ENCODE measurements around the gene RRP15. TPM values are rescaled to one million over a fixed set of nuclear protein-coding genes. Genes with fewer than 3 reads are reported as not detected.

RRP15 gene
- total RNA-seq, 1 donor from 2014 or later = 28.4 TPM

DNA sequence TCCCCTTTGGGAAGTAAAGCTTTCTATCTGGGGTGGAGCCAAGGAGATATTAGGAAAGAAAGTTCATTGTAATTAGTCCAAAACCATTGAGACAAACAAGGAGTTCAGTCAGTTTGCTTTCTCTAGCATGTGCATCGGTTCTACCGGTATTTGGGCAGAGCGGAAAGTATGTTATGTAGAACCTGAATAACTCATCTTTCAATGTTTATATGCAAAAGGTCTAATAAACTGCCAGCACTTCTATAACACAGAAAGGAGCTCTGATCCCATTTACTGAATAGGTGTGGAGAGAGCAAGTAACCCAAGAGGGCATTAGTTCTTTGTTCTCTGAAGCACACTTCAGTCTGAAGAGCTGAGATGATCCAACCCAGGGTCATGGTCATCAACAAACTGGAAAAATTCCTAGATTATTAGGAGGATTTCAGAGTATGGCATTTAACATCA lies 63.6 kb downstream of the RRP15 start:
- Histone ChIP-seq H4K20me1 (ENCODE audit: insufficient read depth, low read length) (peaks cover 39% of the 10 kb centered on the region), H3K4me1 (ENCODE audit: insufficient read depth, low read length) (peaks cover 29% of the 10 kb centered on the region), H2AFZ (ENCODE audit: low read depth, low read length) (no peak overlapping the region), H3K4me2 (ENCODE audit: low read length) (peak overlapping the region; percentile 94), H3K9me3 (ENCODE audit: insufficient read depth, low read depth, low read length) (no peaks in the 10 kb centered on the region), H3K79me2 (ENCODE audit: insufficient read depth, low read length) (peaks cover 98% of the 10 kb centered on the region), H3K27me3 (ENCODE audit: insufficient read depth, low read length) (no peaks in the 10 kb centered on the region), H3K4me3 (ENCODE audit: insufficient read depth, low read depth, low read length) (peak overlapping the region; percentile 96), H3K9ac (ENCODE audit: low read length) (peak overlapping the region; percentile 99), H3K27ac (ENCODE audit: low read depth, low read length) (peak overlapping the region; percentile 91), H3K36me3 (ENCODE audit: insufficient read depth, low read length) (peaks cover 6% of the 10 kb centered on the region)
- Mint-ChIP-seq H3K36me3 (ENCODE audit: low read depth, unreplicated experiment) (peaks cover 27% of the 10 kb centered on the region), H3K9me3 (ENCODE audit: unreplicated experiment) (no peaks in the 10 kb centered on the region), H3K27me3 (ENCODE audit: low read depth, unreplicated experiment) (no peaks in the 10 kb centered on the region), H3K27ac (ENCODE audit: unreplicated experiment) (peak overlapping the region; percentile 99), H3K4me1 (ENCODE audit: low read depth, unreplicated experiment) (peaks cover 17% of the 10 kb centered on the region), H3K4me3 (ENCODE audit: unreplicated experiment) (no peak overlapping the region)
- no peak for TF ChIP-seq EZH2 (IDR thresholded peaks at IDR 0.05; ENCODE audit: insufficient read depth, low read length)
- TF ChIP-seq, protein P1, sequence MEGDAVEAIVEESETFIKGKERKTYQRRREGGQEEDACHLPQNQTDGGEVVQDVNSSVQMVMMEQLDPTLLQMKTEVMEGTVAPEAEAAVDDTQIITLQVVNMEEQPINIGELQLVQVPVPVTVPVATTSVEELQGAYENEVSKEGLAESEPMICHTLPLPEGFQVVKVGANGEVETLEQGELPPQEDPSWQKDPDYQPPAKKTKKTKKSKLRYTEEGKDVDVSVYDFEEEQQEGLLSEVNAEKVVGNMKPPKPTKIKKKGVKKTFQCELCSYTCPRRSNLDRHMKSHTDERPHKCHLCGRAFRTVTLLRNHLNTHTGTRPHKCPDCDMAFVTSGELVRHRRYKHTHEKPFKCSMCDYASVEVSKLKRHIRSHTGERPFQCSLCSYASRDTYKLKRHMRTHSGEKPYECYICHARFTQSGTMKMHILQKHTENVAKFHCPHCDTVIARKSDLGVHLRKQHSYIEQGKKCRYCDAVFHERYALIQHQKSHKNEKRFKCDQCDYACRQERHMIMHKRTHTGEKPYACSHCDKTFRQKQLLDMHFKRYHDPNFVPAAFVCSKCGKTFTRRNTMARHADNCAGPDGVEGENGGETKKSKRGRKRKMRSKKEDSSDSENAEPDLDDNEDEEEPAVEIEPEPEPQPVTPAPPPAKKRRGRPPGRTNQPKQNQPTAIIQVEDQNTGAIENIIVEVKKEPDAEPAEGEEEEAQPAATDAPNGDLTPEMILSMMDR (IDR thresholded peaks at IDR 0.05; ENCODE audit: insufficient read depth, low read depth, low read length) = no peak
- FAIRE-seq (no peak), DNase-seq (ENCODE audit: low read depth) (no peak)

DNA sequence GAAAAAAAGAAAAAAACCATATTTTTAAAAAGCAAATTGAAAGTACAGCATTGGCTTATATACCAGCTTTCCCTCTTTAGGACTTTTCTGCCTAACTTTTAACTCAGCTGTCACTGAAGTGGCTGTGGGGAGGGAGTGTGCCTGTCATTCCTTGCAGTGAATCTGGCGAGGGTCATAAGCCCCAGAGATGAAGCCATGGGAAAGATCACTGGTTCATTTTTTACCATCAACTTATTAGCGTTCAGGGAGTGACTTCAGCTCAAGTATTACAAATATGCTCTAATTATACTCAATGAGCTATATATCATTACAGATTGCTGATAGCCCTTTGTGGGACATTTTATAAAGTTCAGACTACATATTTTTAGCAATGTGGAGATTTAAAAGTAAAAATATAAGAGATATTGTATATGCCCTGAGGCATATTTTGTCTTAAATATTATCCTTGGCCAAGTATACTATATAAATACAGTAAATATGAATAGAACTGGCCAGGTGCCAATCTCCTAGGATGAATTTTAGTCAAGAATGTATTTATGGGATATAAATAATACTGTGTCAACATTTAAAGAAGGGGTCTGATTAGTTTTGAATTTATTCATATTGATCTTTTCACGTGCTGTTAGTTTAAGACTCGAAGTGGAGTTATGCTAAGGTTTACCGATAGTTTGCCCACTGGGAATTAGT lies 64.4 kb downstream of the RRP15 start:
- H3K9me3 ChIP-seq (ENCODE audit: insufficient read depth, low read depth, low read length) = no peaks in the 10 kb centered on the region
- peaks cover 47% of the 10 kb centered on the region for H4K20me1 ChIP-seq (ENCODE audit: insufficient read depth, low read length)
- peaks cover 99% of the 10 kb centered on the region for H3K79me2 ChIP-seq (ENCODE audit: insufficient read depth, low read length)
- Mint-ChIP-seq H3K4me3 (ENCODE audit: unreplicated experiment) (no peak overlapping the region), H3K4me1 (ENCODE audit: low read depth, unreplicated experiment) (peaks cover 22% of the 10 kb centered on the region), H3K27ac (ENCODE audit: unreplicated experiment) (peak overlapping the region; percentile 99), H3K36me3 (ENCODE audit: low read depth, unreplicated experiment) (peaks cover 30% of the 10 kb centered on the region), H3K27me3 (ENCODE audit: low read depth, unreplicated experiment) (no peaks in the 10 kb centered on the region), H3K9me3 (ENCODE audit: unreplicated experiment) (no peaks in the 10 kb centered on the region)
- H3K9ac ChIP-seq (ENCODE audit: low read length) = peak overlapping the region; percentile 99
- peaks cover 26% of the 10 kb centered on the region for H3K4me1 ChIP-seq (ENCODE audit: insufficient read depth, low read length)
- no peak overlapping the region for H2AFZ ChIP-seq (ENCODE audit: low read depth, low read length)
- FAIRE-seq (no peak), DNase-seq (ENCODE audit: low read depth) (peak; percentile 47)
- H3K36me3 ChIP-seq (ENCODE audit: insufficient read depth, low read length) = peaks cover 6% of the 10 kb centered on the region
- peak overlapping the region; percentile 91 for H3K27ac ChIP-seq (ENCODE audit: low read depth, low read length)
- no peaks in the 10 kb centered on the region for H3K27me3 ChIP-seq (ENCODE audit: insufficient read depth, low read length)
- peak overlapping the region; percentile 96 for H3K4me3 ChIP-seq (ENCODE audit: insufficient read depth, low read depth, low read length)
- peak overlapping the region; percentile 94 for H3K4me2 ChIP-seq (ENCODE audit: low read length)
- TF ChIP-seq, protein P1 (IDR thresholded peaks at IDR 0.05; ENCODE audit: insufficient read depth, low read depth, low read length) = no peak
- TF ChIP-seq EZH2 (IDR thresholded peaks at IDR 0.05; ENCODE audit: insufficient read depth, low read length) = no peak

DNA sequence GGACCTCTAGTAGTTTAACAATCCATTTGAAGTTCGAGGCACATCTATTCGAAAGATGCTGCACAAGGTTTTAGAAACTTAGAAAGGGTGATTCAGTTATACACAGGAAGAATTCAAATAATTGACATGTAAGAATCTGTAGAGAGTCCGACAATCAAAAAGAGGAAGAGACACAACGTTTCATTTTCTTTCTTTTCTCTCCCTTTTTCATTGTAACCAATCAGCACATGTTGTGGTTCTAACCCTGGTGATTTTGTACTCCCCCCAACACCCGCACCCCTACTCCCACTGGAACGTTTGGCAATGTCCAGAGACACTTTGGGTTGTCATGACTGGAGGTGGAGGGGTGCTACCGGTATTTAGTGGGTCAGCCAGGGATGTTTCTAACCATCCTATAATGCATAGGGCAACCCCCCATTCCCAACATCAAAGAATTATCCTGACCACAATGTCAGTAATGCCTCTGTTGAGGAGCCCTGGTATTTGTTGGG lies 65.0 kb downstream of the RRP15 start:
- Mint-ChIP-seq H3K27ac (ENCODE audit: unreplicated experiment) (peak overlapping the region; percentile 95), H3K4me1 (ENCODE audit: low read depth, unreplicated experiment) (peaks cover 22% of the 10 kb centered on the region), H3K27me3 (ENCODE audit: low read depth, unreplicated experiment) (no peaks in the 10 kb centered on the region), H3K4me3 (ENCODE audit: unreplicated experiment) (no peak overlapping the region), H3K36me3 (ENCODE audit: low read depth, unreplicated experiment) (peaks cover 30% of the 10 kb centered on the region), H3K9me3 (ENCODE audit: unreplicated experiment) (no peaks in the 10 kb centered on the region)
- peaks cover 99% of the 10 kb centered on the region for H3K79me2 ChIP-seq (ENCODE audit: insufficient read depth, low read length)
- H3K36me3 ChIP-seq (ENCODE audit: insufficient read depth, low read length) = peaks cover 6% of the 10 kb centered on the region
- no peak overlapping the region for H2AFZ ChIP-seq (ENCODE audit: low read depth, low read length)
- TF ChIP-seq EZH2 (IDR thresholded peaks at IDR 0.05; ENCODE audit: insufficient read depth, low read length) = no peak
- TF ChIP-seq, protein P1 (IDR thresholded peaks at IDR 0.05; ENCODE audit: insufficient read depth, low read depth, low read length) = no peak
- H3K27ac ChIP-seq (ENCODE audit: low read depth, low read length) = peak overlapping the region; percentile 91
- H3K4me2 ChIP-seq (ENCODE audit: low read length) = peak overlapping the region; percentile 94
- no peaks in the 10 kb centered on the region for H3K27me3 ChIP-seq (ENCODE audit: insufficient read depth, low read length)
- FAIRE-seq (no peak), DNase-seq (ENCODE audit: low read depth) (no peak)
- H3K9ac ChIP-seq (ENCODE audit: low read length) = peak overlapping the region; percentile 99
- H3K4me1 ChIP-seq (ENCODE audit: insufficient read depth, low read length) = peaks cover 21% of the 10 kb centered on the region
- no peaks in the 10 kb centered on the region for H3K9me3 ChIP-seq (ENCODE audit: insufficient read depth, low read depth, low read length)
- peaks cover 53% of the 10 kb centered on the region for H4K20me1 ChIP-seq (ENCODE audit: insufficient read depth, low read length)
- H3K4me3 ChIP-seq (ENCODE audit: insufficient read depth, low read depth, low read length) = peak overlapping the region; percentile 96
